Activated CD8-positive, alpha-beta memory T cell treated with anti-CD3 and anti-CD28 coated beads for 24 hours (primary cell): Measurements from ENCODE around the gene BRD4.

Experiments
- DNase-seq: peaks from one replicate; pipeline ENCODE4 v3.0.0-alpha.2; 2020

The BRD4 gene

DNA sequence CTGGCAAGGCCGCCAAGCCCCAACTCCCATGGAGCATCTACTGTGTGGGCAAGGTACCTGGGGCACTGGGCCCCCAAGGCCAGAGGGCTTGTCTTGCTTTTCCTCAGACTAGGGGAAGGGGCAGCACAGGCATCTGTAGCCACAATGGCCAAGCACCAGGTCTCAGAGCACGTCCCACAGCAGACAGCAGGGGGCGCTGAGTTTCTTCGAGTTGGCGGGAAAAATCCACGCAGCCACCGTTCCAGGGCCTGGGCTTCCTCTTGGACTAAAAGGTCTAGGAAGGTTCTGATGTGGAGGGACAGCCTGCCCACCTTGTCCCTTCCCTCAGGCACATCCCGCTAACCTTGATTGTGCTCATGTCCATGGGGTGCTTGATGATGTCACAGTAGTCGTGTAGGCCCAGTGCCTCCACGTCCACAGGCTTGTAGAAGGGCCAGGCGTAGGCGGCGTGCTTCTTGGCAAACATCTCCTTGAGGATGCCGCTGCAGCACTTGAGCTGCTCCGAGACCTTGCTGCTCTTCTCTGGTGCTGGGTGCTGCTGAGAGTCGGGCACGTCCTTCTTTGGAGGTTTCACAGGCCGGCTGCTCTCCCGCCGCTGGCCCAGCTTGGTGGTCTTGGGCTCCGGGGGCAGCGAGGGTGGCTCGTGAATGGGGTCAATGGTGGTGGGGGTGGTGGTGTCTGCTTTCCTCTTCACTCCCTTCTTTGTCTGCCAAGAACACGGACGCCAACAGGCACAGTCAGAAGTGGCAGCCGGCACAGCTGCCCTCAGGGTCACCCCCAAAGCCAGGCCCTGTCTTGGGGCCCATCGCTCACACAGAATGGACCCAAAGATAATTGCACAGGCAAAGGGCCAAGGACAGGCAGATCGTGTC lies 68.0 kb downstream of the BRD4 start:
- DNase-seq, result peak; percentile 92

DNA sequence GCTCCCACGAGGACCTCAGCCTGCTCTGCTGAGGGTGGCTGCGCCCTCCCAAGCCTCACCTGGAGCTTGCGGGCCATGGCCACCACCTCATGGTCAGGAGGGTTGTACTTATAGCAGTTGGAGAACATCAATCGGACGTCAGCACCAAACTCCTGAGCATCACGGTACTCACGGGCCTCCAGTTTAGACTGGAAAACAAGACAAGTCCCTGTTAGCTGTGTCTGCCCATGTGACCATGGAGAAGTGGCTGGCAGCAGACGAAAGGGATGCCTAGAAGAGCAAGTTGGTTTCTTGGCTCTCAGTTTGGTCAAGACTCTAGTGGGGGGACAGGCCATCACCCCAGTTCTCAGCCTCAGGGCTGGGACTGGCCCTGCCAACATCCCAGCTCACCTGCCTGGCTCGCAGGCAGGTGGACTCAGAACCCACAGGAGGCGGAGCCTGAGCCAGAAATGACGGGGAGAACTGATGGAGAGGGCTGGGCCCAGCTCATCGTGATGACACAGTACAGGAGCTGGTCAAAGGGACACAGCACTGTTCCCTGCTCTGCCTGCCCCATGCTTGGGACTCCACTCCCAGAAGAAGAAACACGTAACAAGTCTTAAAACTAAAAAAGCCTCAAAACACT lies 68.9 kb downstream of the BRD4 start:
- DNase-seq, result no peak

DNA sequence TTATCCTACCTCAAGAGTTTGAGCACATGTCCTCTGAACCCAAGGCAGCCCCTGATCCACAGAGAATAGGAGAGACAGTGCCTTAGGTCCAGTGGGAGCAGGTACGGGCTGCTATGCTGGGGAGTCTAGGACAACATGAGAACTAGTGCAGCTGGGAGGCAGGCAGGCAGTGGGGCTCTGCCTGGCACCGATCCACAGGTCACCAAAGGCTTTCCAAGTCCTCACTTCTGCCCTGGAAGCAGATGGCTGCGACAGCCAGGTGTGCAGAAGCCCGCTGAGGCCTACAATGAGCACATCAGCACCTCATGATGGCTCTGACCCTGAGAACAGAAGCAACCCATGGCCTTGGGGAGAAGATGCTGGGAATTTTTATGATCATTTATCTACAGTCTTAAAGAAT lies 70.3 kb downstream of the BRD4 start:
- DNase-seq, result no peak

DNA sequence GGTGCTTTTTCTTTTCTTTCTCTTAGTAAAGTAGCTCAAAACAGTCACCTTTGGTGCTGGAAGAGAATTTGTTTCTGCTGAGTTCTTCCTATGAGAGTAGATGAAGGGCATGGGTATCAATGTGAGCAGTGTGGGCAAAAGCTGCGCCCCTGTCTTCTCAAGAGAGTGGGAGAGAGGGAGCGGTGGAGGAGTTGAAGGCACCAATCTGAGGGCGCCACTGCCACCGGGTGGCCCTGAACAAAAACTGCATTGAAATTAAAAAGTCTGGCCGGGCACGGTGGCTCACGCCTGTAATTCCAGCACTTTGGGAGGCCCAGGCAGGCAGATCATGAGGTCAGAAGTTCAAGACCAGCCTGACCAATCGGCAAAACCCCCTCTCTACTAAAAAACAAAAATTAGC lies 71.4 kb downstream of the BRD4 start:
- no peak for DNase-seq

DNA sequence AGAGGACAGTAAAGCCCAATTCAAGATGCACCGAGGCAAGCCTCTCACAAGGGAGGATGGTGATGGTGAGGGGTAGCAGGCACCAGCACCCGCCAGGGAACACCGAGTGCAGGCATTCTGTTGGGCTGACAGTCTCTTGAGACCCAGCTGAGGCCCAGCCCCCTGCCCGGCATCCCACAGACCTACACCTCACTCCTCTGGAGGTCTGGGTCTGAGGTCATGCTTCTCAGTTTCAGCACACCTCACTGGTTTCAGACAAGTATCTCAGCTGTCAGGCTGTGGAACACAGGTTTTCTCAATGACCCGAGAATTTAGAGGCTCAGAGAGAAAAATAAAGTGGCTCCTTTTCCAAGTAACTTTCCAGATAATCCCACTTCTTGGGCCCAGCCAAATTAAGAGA lies 72.4 kb downstream of the BRD4 start:
- no peak for DNase-seq

DNA sequence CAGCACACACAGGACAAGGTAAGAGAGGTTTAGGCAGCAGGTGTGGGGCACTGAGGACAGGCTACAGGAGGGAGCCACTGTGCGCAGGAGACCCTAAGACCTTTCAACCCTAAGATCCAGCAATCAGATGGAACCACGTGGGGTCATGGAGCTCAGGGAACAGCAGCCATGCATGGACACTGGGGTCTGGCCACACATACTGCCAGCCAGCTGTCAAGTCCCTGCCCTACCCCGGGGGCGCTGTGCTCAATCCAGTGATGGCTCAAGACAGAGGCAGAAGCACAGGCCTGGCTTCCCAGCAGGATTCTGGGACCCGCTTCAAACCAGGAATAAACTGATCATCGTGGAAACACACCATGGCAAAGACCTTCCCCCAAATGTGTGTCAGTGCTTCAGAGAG lies 74.6 kb downstream of the BRD4 start:
- DNase-seq, result no peak

DNA sequence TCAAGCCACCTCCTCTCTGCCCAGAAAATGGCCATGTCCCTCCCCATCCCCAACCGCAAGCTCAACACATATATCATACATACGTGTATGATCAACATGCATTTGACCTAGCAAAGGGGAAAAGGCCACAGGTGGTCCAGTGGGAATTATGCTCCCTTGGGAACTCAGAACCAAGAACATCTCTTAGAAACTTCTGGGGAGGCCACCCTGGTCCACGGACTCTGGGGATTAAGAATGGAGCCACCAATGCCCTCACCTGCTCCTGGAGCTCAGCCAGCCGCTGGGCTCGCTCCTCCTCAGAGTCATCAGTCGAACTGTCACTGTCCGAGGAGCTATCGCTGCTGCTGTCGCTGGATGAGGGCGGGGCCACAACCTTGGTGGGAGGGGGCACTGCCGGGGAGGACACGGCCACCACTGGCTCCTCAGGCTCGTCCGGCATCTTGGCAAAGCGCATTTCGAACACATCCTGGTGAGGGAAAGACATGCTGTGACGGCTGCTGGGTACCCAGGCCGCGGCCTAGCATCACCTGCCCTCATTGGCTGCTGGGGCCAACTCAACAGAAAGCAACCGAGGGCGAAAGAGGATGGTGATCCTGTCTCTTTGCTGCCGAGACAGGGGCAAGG lies 75.5 kb downstream of the BRD4 start:
- no peak for DNase-seq

DNA sequence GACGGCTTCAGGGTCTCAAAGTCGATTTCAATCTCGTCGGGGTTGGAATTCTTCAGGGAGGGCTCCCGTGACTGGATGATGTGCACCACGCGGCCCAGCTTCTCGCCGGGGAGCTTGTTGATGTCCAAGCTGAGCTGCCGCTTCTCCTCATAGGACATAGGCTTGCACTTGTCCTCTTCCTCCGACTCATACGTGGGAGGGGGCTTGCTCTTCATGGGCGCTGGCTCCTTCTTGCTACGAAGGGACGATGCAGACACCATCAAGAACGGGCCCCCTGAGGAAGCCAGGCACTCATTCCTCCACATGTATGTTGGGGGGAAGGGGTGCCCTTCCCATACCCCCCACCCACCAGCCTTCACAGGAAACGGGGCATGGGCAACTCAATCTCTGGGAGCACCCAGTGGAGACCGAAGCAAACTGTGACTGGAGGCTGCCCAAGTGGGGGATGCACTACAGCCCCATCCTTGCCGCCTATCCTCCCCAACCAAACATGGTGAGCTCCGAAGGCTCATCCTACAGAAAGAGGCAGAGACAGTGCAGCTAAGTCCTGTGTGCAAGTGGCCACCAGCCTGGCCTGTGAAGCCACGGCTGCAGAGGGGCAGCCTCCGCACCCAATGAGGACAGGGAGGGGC lies 76.9 kb downstream of the BRD4 start:
- no peak for DNase-seq

DNA sequence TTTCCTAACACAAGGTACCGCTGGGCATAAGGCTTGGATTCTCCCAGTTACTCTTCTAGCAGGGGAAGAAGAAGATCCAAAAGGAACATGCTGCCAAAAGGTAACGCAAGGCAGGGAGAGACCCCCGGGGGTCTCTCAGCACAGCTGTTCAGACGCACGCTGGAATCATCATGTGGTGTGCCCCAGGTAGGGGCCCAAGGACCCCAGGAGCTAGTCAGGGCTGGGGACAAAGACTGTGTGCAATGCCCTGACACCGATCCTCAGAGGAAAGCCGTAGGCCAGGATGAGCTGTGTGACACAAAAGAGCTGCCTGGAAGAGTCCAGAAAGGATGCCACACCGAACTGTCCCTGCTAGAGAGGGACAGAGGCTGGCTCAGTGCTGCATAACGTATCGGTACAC lies 77.8 kb downstream of the BRD4 start:
- DNase-seq, result no peak

DNA sequence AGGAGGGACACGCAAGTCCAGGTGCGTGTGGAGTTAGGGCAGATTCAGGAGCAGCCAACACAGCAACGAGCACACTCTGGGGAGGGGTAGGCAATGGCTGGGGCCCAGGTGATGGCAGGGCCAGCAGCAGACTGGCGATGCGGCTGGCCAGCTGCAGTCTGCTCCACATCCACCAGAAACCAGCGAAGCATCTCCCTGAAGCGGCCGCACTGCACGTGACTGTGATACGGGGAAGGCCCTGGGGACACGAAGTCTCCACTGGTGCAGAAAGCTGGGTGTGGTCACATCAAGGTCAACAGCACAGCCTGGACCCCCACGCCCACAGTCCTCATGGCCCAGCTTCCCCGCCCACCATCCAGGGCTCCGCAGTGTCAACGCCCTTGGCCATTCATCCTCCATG lies 78.8 kb downstream of the BRD4 start:
- no peak for DNase-seq

DNA sequence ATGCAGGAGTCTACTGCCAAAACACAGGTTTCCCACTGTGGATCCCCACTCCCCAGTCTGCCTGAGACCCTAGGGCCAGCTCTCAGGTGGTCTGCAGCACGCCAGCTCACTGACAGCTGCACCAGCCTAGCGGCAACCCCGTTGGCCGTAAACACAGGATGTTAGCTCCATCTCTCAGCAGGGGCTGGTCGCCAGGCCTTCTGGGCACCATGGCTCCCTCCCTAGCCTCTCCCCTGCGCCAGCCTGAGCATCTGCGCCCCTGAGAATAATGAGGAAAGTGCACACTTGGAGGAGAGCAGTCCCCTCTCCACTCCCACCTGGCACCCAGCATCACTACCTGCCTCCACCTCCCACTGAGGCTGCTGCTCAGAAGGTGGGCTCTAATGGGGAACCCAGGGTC lies 79.3 kb downstream of the BRD4 start:
- no peak for DNase-seq

DNA sequence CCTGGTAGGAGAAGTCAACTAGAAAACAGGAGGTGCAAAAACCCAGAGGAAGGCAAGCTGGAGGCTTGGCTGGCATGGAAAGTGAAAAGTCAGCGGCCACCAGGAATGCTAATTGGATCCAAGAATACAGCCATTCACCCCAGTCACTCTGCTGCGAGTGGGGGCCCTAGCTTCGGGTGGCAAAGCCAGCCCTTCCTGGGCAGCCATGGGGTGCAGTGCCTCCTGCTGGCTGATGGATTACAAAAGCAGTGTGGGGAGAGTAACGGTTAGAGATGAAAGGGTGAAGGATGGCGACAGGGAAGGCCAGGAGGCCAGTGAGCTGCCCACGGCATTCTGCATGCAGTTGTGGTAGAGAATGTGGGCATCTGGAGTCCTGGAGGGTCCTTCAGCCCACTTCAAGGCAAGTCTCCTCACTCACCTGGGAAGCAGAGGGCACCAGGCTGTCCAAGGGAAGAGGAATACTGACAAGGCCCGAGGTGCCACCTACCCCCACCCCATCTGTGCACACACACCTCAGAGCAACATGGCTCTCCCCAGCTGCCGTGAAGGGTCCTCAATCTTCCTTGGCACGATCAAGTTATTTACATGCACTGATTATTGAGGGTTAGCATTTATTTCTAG lies 79.8 kb downstream of the BRD4 start:
- no peak for DNase-seq

DNA sequence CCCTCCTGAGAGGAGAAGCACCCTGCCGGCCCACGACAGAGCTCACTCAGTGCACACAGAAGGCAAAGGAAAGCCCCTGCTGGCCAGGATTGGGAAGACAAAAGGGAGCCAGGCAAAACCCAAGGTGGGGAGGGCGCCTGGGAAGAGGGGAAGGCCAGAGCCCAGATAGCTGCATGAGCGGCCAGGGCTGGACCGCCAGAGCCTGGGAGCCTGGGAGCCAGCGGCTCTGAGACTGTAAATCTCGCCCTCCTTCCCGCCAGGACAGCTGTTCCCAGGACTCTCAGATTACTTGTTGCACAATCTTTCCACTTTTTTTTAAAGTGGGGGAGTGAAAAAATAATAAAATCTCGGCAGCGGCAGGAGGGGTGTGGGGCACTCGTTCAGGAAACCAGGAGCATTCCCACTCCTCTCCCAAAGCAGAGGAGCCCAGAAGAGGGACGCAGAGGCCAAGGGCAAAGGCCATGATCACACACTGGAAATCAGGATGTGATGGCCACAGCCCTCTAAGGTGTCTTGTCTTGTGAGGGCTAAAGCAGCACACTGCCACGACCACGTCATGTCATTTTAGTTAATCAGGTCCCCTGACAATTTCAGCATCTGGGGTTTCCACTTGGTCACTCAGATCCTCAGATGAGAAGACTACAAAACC lies 80.5 kb downstream of the BRD4 start:
- DNase-seq, result no peak

DNA sequence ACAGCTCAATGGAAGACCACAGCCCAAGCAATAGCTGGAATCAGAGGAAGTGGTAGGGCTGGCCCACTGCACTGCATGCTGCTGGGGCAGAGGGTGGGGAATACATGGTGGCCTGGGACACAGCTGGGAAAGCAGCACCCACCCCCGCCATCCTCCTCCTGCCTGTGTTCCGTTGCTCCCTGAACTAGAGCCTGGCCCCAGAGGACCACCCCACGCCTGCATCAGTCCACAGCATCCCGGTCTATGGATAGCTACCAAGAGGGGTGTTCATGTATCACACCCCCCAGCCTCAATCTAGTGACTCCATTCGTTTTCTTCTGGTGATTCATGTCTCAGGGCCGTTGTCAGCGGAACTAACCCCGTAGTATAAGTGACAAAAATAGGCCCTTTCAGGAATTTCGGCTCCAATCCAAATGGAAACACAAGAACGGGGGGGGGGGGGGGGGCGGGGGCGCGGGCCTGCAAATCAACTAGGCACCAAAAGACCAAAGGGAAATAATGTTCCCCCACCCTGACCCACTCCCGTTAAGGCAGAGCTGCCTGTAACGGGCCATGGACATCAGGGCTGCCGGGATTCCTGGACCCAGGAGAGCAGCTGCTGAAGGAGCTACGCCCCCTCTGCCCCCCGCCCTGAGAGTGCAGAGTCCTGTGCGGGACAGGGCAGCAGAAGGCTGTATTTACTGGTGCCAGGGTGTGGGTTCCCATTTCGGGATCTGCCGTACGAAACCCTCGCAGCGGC lies 81.2 kb downstream of the BRD4 start:
- DNase-seq, result no peak

DNA sequence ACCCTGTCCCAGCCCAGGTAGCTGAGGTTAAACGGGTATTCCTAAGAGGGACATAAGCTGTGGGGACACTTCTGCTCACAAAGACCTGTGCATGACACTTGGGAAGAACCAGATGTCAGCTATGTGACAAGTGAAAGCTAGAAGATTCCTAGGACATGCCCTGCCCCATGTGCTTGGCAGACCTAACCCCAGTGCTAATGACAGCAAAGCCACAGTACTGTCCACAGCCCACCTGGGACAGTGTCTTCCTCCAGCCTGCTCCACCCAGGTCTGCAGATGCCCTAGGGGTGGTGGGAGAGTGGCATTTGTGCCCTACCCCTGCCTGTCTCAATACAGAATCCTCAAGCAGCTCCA lies 81.7 kb downstream of the BRD4 start:
- no peak for DNase-seq

DNA sequence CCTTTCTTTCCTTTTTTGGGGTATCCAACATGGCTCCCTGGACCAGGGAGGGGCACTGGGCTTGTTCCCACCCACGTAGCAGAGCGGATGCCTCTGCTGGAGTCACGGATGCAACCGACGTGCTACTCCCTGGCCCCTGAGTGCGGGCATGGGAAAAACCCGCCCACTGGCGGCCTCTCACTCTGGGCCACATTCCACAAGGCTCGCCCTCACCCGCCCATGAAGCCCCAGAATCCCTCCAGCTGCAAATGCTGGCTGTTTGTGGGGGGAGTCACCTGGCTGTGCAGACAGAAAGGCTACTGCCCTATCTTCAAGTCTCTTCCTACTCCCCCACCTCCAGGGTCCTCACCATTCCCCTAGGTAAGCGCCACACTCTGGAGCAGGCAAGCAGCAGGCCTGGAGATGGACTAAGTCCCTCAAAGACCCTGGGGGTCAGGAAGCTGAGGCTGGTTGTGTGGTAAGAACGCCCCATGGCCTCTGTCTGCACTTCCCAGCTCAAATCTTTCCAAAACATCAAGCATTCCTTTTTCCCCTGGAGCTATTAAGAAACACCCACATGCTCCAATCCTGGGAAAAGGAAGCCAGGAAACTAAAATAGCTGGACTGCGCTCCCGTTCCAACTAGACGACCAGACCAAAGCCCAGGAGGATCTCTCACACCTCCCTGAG lies 82.2 kb downstream of the BRD4 start:
- no peak for DNase-seq

DNA sequence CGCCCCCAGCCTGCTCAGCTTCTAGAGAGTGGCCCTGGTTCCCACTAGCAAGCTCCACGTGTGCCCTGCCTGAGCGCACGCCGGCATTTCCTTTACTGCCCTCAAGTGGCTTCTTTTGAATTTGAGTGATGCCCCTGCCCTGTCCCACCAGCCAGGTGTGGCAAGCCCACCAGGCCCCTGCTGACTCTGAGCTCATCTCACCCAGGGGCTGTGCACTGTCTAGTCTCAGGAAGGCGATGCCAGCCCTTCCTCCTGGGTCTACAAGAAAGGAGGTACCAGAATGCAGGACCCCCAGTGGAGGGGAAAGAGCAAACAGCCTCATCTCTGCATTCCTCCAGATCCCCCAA lies 82.8 kb downstream of the BRD4 start:
- no peak for DNase-seq

DNA sequence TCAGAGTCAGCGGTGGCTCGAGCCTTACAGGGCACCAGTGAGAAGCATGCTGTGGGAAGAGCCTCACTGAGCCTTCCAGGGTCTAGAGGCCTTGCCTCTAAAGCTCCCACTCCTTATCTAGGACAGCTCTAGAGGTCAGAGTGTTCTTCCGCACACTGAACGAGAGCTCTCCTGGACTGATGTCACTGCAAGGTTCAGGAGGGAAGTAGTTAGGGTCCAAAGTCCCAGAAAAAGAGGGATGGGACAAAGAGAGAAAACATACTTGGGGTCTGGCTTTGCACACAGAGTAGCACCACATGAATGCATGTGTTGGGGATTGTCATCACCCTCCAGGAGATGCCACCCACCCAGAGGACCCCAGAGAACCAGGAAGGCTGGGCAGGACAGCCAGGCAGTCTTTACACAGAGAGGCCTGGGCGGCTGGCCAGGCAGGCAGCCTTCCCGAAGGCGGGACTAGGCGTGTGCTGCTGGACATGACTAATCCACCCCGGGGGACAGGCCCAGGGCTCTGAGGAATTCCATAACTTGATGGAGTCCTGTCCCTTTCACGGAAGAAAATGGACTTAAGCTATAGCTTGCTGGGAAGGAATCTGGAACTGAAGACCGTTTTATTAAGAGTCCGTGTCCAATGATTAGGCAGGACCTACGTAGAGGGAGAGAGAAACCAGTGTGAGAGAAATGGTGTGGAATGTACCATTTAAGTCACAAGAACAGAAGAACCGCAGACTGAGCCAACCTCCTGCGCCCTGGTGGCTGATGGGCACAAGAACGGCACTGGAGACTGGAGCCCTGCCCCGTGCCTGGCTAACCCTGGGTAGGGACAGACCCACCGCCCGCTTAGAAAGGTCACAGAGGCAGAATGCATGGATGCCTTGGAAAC lies 83.5 kb downstream of the BRD4 start:
- no peak for DNase-seq

DNA sequence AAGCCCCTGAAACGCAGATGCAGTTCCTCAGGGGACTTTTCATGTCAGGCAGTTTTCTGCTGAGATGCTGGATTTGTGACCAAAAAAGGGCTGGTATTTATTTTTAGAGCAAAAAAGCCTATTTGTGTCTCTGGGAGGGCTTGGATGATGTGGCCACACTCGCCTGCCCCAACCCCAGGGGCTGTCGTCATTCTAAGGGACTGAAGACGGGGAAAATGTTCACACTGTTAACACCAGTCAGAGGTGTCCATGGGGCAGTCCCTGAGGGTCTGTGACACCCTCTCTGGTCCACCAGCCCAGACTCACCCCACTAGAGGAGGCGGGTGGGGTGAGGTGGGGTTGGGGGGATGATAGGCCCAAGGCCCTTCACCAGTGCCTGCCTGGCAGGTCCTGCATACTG lies 84.2 kb downstream of the BRD4 start:
- no peak for DNase-seq
